B cell (primary cell): ENCODE measurements around the gene RFC2. TPM values are rescaled to one million over a fixed set of nuclear protein-coding genes. Genes with fewer than 3 reads are reported as not detected.

ENCODE experiments used
- ATAC-seq: fragments of 200-7000 bp; cut with Tn5 transposase; one replicate; pipeline ENCODE4 v1.10.0; 2021; ENCODE audit warnings: low read depth, mild to moderate bottlenecking, moderate number of reproducible peaks, moderate library complexity
- CTCF ChIA-PET: fragments of 350-600 bp; sonication (Branson Sonifier 250); formaldehyde crosslinking; loops from one replicate; lab custom pipeline; 2021; ENCODE audit warnings: antibody characterized with exemption, inconsistent platforms; lab: Charles Lee
- POLR2A ChIA-PET: fragments of 350-600 bp; sonication (Branson Sonifier 250); formaldehyde crosslinking; loops from one replicate; lab custom pipeline; 2021; ENCODE audit warnings: antibody characterized with exemption; lab: Charles Lee
- DNase-seq: peaks from one replicate; pipeline ENCODE4 v3.0.0; 2013
- H2AFZ ChIP-seq: 2 replicates; pipeline ENCODE4 v1.6.1; 2012; ENCODE audit warnings: mild to moderate bottlenecking, low read depth, low read length; ENCODE audit not compliant: insufficient read depth, poor library complexity, severe bottlenecking
- H3K27ac ChIP-seq, 2 donors: 1 replicate in 1 of 2; 2 replicates in 1 of 2; pipeline ENCODE4 v1.5.1; 2012 to 2013; ENCODE audit warnings: low read length in 2 of 2, mild to moderate bottlenecking in 2 of 2, moderate library complexity in 1 of 2
- H3K27me3 ChIP-seq, 4 experiments: fragments of 200-600 bp in 1 of 4; sonication (generic) in 1 of 4; replicated peaks in 1 of 4; 1 replicate in 2 of 4; 2 replicates in 2 of 4; pipeline versions ENCODE4 v1.6.1 to v1.7.0; 2013 to 2016; ENCODE audit warnings: low read length in 3 of 4, mild to moderate bottlenecking in 2 of 4, mixed read lengths in 1 of 4, moderate library complexity in 1 of 4; ENCODE audit not compliant: insufficient read depth in 4 of 4, control insufficient read depth in 3 of 4; ENCODE audit errors: control extremely low read depth in 1 of 4
- H3K36me3 ChIP-seq, 2 experiments: replicated peaks in 1 of 2; 1 replicate in 1 of 2; 2 replicates in 1 of 2; pipeline versions ENCODE4 v1.6.1 to v1.7.1; 2013; ENCODE audit warnings: low read length in 1 of 2; ENCODE audit not compliant: insufficient read depth in 2 of 2, control insufficient read depth in 1 of 2; ENCODE audit errors: control extremely low read depth in 1 of 2, extremely low read depth in 1 of 2
- H3K4me1 ChIP-seq, 2 donors: fragments of 200-600 bp in 1 of 2; sonication (generic) in 1 of 2; 1 replicate in 1 of 2; 2 replicates in 1 of 2; pipeline versions ENCODE4 v1.5.1 to v1.6.1; 2013 to 2017; ENCODE audit warnings: low read length in 2 of 2; ENCODE audit not compliant: control insufficient read depth in 2 of 2, insufficient read depth in 2 of 2
- H3K4me2 ChIP-seq: replicated peaks from 2 replicates; pipeline ENCODE3; 2012; ENCODE audit warnings: mild to moderate bottlenecking, low read depth, low read length; ENCODE audit not compliant: poor library complexity, severe bottlenecking
- H3K4me3 ChIP-seq, 5 experiments: fragments of 200-600 bp in 1 of 5; sonication (generic) in 1 of 5; 1 replicate in 3 of 5; 2 replicates in 2 of 5; pipeline versions ENCODE4 v1.5.1 to v1.7.0; 2011 to 2016; ENCODE audit warnings: low read length in 4 of 5, mild to moderate bottlenecking in 4 of 5, low read depth in 2 of 5, control low read depth in 1 of 5, moderate library complexity in 1 of 5; ENCODE audit not compliant: insufficient read depth in 1 of 5; ENCODE audit errors: control extremely low read depth in 1 of 5, extremely low read depth in 1 of 5
- H3K79me2 ChIP-seq: fragments of 200-600 bp; sonication (generic); one replicate; pipeline ENCODE4 v1.6.0; 2016; ENCODE audit warnings: low read length; ENCODE audit not compliant: control insufficient read depth, insufficient read depth
- H3K9ac ChIP-seq: fragments of 200-600 bp; sonication (generic); 2 replicates; pipeline ENCODE4 v1.6.1; 2017; ENCODE audit warnings: mild to moderate bottlenecking, low read length, moderate library complexity
- H3K9me3 ChIP-seq, 3 donors: one replicate each; pipeline versions ENCODE4 v1.6.1 to v1.7.1; 2013; ENCODE audit warnings: low read length in 2 of 3; ENCODE audit not compliant: control insufficient read depth in 2 of 3, insufficient read depth in 1 of 3; ENCODE audit errors: control extremely low read depth in 1 of 3
- H4K20me1 ChIP-seq: 2 replicates; pipeline ENCODE4 v1.6.0; 2012; ENCODE audit warnings: mild to moderate bottlenecking, low read length; ENCODE audit not compliant: insufficient read depth, control insufficient read depth, poor library complexity, severe bottlenecking
- H3K27ac Mint-ChIP-seq: one replicate; pipeline ENCODE4 v1.8.0; 2021; ENCODE audit warnings: mixed read lengths
- H3K27me3 Mint-ChIP-seq: one replicate; pipeline ENCODE4 v1.8.0; 2021; ENCODE audit warnings: mixed read lengths
- H3K4me1 Mint-ChIP-seq: one replicate; pipeline ENCODE4 v1.8.0; 2021; ENCODE audit warnings: mixed read lengths
- H3K4me3 Mint-ChIP-seq: one replicate; pipeline ENCODE4 v1.8.0; 2021; ENCODE audit warnings: mixed read lengths
- H3K9me3 Mint-ChIP-seq: one replicate; pipeline ENCODE4 v1.8.0; 2022; ENCODE audit warnings: mixed read lengths; ENCODE audit not compliant: insufficient read depth
- CTCF ChIP-seq: fragments of 200-600 bp; IDR thresholded peaks from one replicate; pipeline ENCODE4 v1.8.0; 2022; ENCODE audit warnings: antibody characterized with exemption, mild to moderate bottlenecking
- EZH2 ChIP-seq: IDR thresholded peaks from 2 replicates; pipeline ENCODE4 v1.6.1; 2012; ENCODE audit warnings: borderline replicate concordance, low read depth, mild to moderate bottlenecking, moderate library complexity, low read length; ENCODE audit not compliant: insufficient read depth, poor library complexity, severe bottlenecking
- WGBS: methylation state at CpG from one replicate; pipeline ENCODE4 v1.1.5; 2013; ENCODE audit warnings: missing lambda C conversion rate; ENCODE audit not compliant: insufficient coverage; 5-methylcytosine and 5-hydroxymethylcytosine counted together
- intact Hi-C: fragments of 100-400 bp; cut with micrococcal nuclease; formaldehyde crosslinking; loops from one replicate; pipeline ENCODE4 v1.10.0; 2022
- polyA plus RNA-seq: library from polyadenylated mRNA; depleted of rRNA; stranded (reverse); fragments of >200 nt; gene quantifications from 2 replicates; pipeline ENCODE4 v1.2.3, GENCODE V29; 2012
- total RNA-seq, 2 donors: library from RNA; stranded (reverse); fragments of 120-200 nt in 1 of 2; gene quantifications; 1 replicate in 1 of 2; 2 replicates in 1 of 2; pipeline versions ENCODE4 v1.2.3 to v1.2.4, GENCODE V29; 2013 to 2022

Gene RFC2
- total and polyA plus RNA-seq, 2 donors (not counting 1 experiment from before 2014, with no cell fraction given): 20.2 to 36.4 TPM

DNA sequence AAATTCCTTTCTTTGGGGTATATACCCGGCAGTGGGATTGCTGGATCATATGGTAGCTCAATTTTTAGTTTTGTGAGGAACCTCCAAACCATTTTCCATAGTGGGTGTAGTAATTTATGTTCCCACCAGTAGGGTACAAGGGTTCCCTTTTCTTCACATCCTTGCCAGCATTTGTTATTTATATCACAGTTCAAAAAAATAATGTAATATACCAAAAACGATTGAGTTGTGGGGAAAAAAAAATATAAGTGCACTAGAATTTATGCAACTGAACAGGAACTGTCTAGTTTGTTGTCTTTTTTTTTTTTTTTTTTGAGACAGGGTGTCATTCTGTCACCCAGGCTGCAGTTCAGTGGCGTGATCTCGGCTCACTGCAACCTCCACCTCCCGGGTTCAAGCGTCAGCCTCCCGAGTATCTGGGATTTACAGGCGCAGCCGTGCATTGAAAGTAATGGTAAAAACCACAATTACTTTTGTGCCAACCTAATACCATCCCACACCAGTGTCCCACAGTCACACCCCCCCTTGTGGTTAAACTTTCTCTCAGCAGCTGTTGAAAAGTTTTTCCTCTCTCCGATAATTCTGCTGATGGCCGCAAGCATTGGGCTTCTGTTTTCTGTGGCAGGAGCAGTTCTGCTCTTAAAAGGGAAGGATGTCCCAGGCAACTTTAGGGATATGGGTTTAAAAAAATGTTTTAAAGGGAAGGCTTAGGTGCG is 51.2 kb downstream of the RFC2 start:
- POLR2A ChIA-PET: interaction anchor here (0.7 kb wide), 1 partner anchor 131 kb away, joined by 6 read pairs; no protein-coding TSS in a partner anchor
- H3K9ac ChIP-seq: no peak overlapping the region
- no peak overlapping the region for H3K27ac ChIP-seq
- Mint-ChIP-seq H3K4me3 (no peak overlapping the region), H3K4me1 (peaks cover 39% of the 10 kb centered on the region), H3K9me3 (no peaks in the 10 kb centered on the region), H3K27me3 (no peaks in the 10 kb centered on the region), H3K27ac (no peak overlapping the region)
- no peak for TF ChIP-seq EZH2
- TF ChIP-seq CTCF: peak; percentile 35
- no peak overlapping the region for H3K4me3 ChIP-seq
- H3K4me1 ChIP-seq: peaks cover 21 to 37% of the 10 kb centered on the region in 2 donors
- H3K27me3 ChIP-seq: no peaks in the 10 kb centered on the region
- intact Hi-C loops: no loop called here
- H3K4me2 ChIP-seq: peak overlapping the region; percentile 37
- no peaks in the 10 kb centered on the region for H3K9me3 ChIP-seq
- CTCF ChIA-PET: interaction anchor here (0.6 to 8.8 kb wide), 12 partner anchors 9 to 411 kb away, joined by 3 to 246 read pairs (median 3); no protein-coding TSS in a partner anchor
- no peaks in the 10 kb centered on the region for H4K20me1 ChIP-seq
- DNase-seq: peak; percentile 73
- peaks cover 23% of the 10 kb centered on the region for H3K79me2 ChIP-seq
- no peak overlapping the region for H2AFZ ChIP-seq
- WGBS: 6% methylated on average over 8 of the region's 12 CpGs
- H3K36me3 ChIP-seq: no peaks in the 10 kb centered on the region
- no peak for ATAC-seq
